Esophagus squamous epithelium (tissue), 5 donors: ENCODE measurements around the gene GGACT. TPM values are rescaled to one million over a fixed set of nuclear protein-coding genes. Genes with fewer than 3 reads are reported as not detected.

ENCODE experiments used
- DNase-seq: peaks from one replicate; lab custom pipeline; 2025; lab: John Stamatoyannopoulos, UW
- H3K27ac ChIP-seq, 4 donors: fragments of 200-600 bp; sonication (generic); one replicate each; pipeline ENCODE4 v1.5.1; 2016 to 2019; ENCODE audit warnings: mild to moderate bottlenecking in 1 of 4
- H3K27me3 ChIP-seq, 4 donors: fragments of 200-600 bp; sonication (generic); 1 replicate in 3 of 4; 2 replicates in 1 of 4; pipeline versions ENCODE4 v1.5.1 to v1.6.0; 2017 to 2021; ENCODE audit warnings: antibody characterized with exemption in 1 of 4
- H3K36me3 ChIP-seq, 3 donors: fragments of 200-600 bp; sonication (generic); one replicate each; pipeline ENCODE4 v1.5.1; 2016 to 2019
- H3K4me1 ChIP-seq, 3 donors: fragments of 200-600 bp; sonication (generic); one replicate each; pipeline ENCODE4 v1.5.1; 2017 to 2019
- H3K4me3 ChIP-seq, 4 donors: fragments of 200-600 bp; sonication (generic); 1 replicate in 3 of 4; 2 replicates in 1 of 4; pipeline ENCODE4 v1.5.1; 2016 to 2019; ENCODE audit warnings: mild to moderate bottlenecking in 2 of 4, moderate library complexity in 1 of 4
- H3K9me3 ChIP-seq, 3 donors: fragments of 200-600 bp; sonication (generic); one replicate each; pipeline ENCODE4 v1.5.1; 2016 to 2019
- POLR2A ChIP-seq, 4 donors: fragments of 450-650 bp; IDR thresholded peaks; one replicate each; pipeline ENCODE4 v1.6.1; 2017; ENCODE audit warnings: antibody characterized with exemption in 4 of 4, mild to moderate bottlenecking in 4 of 4, moderate library complexity in 3 of 4
- WGBS, 2 donors: methylation state at CpG; one replicate each; pipeline ENCODE4 v1.1.5; 2018; 5-methylcytosine and 5-hydroxymethylcytosine counted together
- intact Hi-C: fragments of 100-400 bp; cut with DNase I; formaldehyde crosslinking; loops from one replicate; pipeline ENCODE4 v1.15.0; 2022
- total RNA-seq, 4 donors: library from RNA; depleted of rRNA; stranded (reverse); fragments of >200 nt; gene quantifications; one replicate each; pipeline ENCODE4 v1.1.0, GENCODE V29; 2016
- TF ChIP-seq, protein P1 (sequence below), 6 experiments: fragments of 450-650 bp in 4 of 6; fragments of 200-600 bp in 2 of 6; sonication (generic) in 2 of 6; IDR thresholded peaks; one replicate each; pipeline ENCODE4 v1.5.1; 2016 to 2019; ENCODE audit warnings: antibody characterized with exemption in 6 of 6, mild to moderate bottlenecking in 4 of 6, moderate library complexity in 4 of 6
- donor health status: DM: yes; HTN: yes; CAD: no.

GGACT gene
- total RNA-seq, 4 donors from 2014 or later, result 0.75 to 5.1 (median 2.0) TPM

DNA sequence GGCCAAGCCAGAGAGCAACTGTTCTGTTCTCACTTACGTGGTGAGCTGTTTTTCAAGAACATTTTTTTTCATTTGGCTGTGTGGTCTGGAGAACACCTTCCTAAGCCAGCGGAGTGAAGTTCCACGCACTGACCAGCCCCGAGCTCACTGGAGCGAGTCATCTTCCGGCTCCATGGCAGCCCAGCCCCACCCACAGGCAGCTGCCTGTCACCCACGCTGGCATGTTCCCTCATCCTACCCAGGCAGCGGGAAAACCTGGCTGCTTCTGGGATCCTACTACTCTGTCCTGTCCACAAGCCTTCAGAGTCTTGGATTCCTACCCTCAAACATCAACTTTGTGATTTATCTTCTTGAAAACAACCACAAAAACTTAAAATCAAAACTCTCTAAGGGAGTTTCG, 76.2 kb downstream of the GGACT start:
- intact Hi-C loops, result loop anchor here (10.0 kb wide), 3 partner anchors 278 to 858 kb away; no protein-coding TSS in a partner anchor
- no peaks in the 10 kb centered on the region for H3K27me3 ChIP-seq
- TF ChIP-seq, protein P1, sequence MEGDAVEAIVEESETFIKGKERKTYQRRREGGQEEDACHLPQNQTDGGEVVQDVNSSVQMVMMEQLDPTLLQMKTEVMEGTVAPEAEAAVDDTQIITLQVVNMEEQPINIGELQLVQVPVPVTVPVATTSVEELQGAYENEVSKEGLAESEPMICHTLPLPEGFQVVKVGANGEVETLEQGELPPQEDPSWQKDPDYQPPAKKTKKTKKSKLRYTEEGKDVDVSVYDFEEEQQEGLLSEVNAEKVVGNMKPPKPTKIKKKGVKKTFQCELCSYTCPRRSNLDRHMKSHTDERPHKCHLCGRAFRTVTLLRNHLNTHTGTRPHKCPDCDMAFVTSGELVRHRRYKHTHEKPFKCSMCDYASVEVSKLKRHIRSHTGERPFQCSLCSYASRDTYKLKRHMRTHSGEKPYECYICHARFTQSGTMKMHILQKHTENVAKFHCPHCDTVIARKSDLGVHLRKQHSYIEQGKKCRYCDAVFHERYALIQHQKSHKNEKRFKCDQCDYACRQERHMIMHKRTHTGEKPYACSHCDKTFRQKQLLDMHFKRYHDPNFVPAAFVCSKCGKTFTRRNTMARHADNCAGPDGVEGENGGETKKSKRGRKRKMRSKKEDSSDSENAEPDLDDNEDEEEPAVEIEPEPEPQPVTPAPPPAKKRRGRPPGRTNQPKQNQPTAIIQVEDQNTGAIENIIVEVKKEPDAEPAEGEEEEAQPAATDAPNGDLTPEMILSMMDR (IDR thresholded peaks at IDR 0.05), result no peak
- TF ChIP-seq POLR2A (IDR thresholded peaks at IDR 0.05), result no peak
- no peak overlapping the region for H3K27ac ChIP-seq
- H3K4me3 ChIP-seq, result no peak overlapping the region
- DNase-seq, result no peak
- H3K9me3 ChIP-seq, result no peaks in the 10 kb centered on the region
- peaks cover 0 to 15% (median 0%) of the 10 kb centered on the region in 3 donors for H3K36me3 ChIP-seq
- WGBS, 2 donors, result 75 to 83% methylated on average over 9 of the region's 9 CpGs
- peaks cover 0 to 9% (median 3%) of the 10 kb centered on the region in 3 donors for H3K4me1 ChIP-seq

DNA sequence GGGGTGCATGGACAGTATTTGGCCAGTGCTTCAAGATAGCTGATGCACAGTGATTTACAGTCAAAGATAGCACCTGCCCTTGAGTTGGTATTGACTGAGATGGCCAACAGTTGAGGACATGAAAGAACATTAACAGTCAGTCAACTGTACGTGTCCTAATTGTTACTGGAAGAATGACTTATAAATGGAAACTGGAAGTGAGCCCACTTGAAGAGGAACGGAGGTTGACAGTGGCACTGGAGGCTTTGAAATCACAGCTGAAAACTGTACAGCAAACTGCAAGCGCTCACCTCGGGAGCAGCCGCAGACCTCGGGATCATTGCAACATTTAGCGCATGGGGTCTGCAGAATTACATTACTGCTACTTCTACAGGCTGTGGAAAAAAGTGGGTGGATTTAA, 77.1 kb downstream of the GGACT start:
- Histone ChIP-seq H3K27me3 (no peaks in the 10 kb centered on the region), H3K36me3 (peaks cover 0 to 11% (median 0%) of the 10 kb centered on the region in 3 donors), H3K4me3 (no peak overlapping the region), H3K27ac (no peak overlapping the region), H3K9me3 (no peaks in the 10 kb centered on the region), H3K4me1 (peaks cover 0 to 9% (median 3%) of the 10 kb centered on the region in 3 donors)
- intact Hi-C loops, result loop anchor here (10.0 kb wide), 3 partner anchors 277 to 857 kb away; no protein-coding TSS in a partner anchor
- TF ChIP-seq, protein P1 (IDR thresholded peaks at IDR 0.05), result no peak
- TF ChIP-seq POLR2A (IDR thresholded peaks at IDR 0.05), result no peak
- no peak for DNase-seq
- WGBS, 2 donors, result 73 to 74% methylated on average over 7 of the region's 7 CpGs

GRCh38 chr13:100510208-100510957, 78.2 kb downstream of the GGACT start:
- intact Hi-C loops, result loop anchor here (10.0 kb wide), 3 partner anchors 276 to 856 kb away; no protein-coding TSS in a partner anchor
- 85 to 93% methylated on average over 5 to 11 of the region's 11 CpGs for WGBS, 2 donors
- no peaks in the 10 kb centered on the region for H3K9me3 ChIP-seq
- no peak overlapping the region for H3K4me3 ChIP-seq
- H3K36me3 ChIP-seq, result peaks cover 0 to under 1% (median 0%) of the 10 kb centered on the region in 3 donors
- H3K27me3 ChIP-seq, result no peaks in the 10 kb centered on the region
- no peak overlapping the region for H3K27ac ChIP-seq
- peaks cover 0 to 9% (median 3%) of the 10 kb centered on the region in 3 donors for H3K4me1 ChIP-seq
- TF ChIP-seq, protein P1 (IDR thresholded peaks at IDR 0.05), result no peak
- TF ChIP-seq POLR2A (IDR thresholded peaks at IDR 0.05), result no peak
- no peak for DNase-seq

GRCh38 chr13:100508996-100509395, 79.6 kb downstream of the GGACT start:
- H3K27me3 ChIP-seq, result no peaks in the 10 kb centered on the region
- TF ChIP-seq, protein P1 (IDR thresholded peaks at IDR 0.05), result no peak
- no peak for TF ChIP-seq POLR2A (IDR thresholded peaks at IDR 0.05)
- WGBS, 2 donors, result 89 to 91% methylated on average over 8 of the region's 8 CpGs
- H3K4me3 ChIP-seq, result no peak overlapping the region
- no peaks in the 10 kb centered on the region for H3K9me3 ChIP-seq
- no peak overlapping the region for H3K27ac ChIP-seq
- intact Hi-C loops, result no loop called here
- H3K4me1 ChIP-seq, result peaks cover 0 to 4% (median 0%) of the 10 kb centered on the region in 3 donors
- no peaks in the 10 kb centered on the region for H3K36me3 ChIP-seq
- DNase-seq, result no peak

DNA sequence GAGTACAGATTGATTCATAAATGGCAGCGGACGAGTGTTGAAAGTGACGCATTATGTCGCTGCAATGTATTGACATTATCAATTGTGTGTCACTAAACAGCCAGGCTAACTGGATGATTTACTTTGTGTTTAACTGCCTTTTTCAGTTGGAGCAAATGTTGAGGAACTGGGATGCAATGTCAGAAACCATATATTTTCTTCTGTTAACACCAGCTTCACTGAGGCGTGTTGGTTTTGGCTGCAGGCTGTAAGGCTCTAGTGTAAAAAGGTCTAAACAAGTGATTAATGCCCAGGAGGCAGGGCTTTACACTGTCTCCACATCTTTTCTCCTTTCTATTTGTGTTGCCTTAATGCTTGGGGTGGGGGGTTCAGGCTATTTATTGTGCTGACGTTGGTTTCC, 80.1 kb downstream of the GGACT start:
- no peak overlapping the region for H3K4me3 ChIP-seq
- TF ChIP-seq, protein P1 (IDR thresholded peaks at IDR 0.05), result no peak
- TF ChIP-seq POLR2A (IDR thresholded peaks at IDR 0.05), result no peak
- DNase-seq, result no peak
- no peaks in the 10 kb centered on the region for H3K4me1 ChIP-seq
- intact Hi-C loops, result no loop called here
- WGBS, 2 donors, result 90 to 94% methylated on average over 6 of the region's 6 CpGs
- no peaks in the 10 kb centered on the region for H3K9me3 ChIP-seq
- H3K27ac ChIP-seq, result no peak overlapping the region
- H3K36me3 ChIP-seq, result no peaks in the 10 kb centered on the region
- H3K27me3 ChIP-seq, result no peaks in the 10 kb centered on the region
